HG02763 (cell line): ENCODE results near the gene HTT-AS.

Experiments
- ATAC-seq: cut with Tn5 transposase; IDR thresholded peaks from one replicate; pipeline ENCODE4 v1.9.1; 2021; ENCODE audit warnings: mild to moderate bottlenecking, moderate library complexity; ENCODE audit not compliant: unreplicated experiment

HTT-AS gene

GRCh38 chr4:3031357-3032082 lies 42.8 kb downstream of the HTT-AS start:
- ATAC-seq: no peak

- ATAC-seq: no peak
These were observed 43.6 kb downstream of the HTT-AS start for GRCh38 chr4:3030566-3031356.

GRCh38 chr4:3029464-3029863 lies 44.9 kb downstream of the HTT-AS start:
- ATAC-seq: no peak

GRCh38 chr4:3026540-3026939 lies 47.8 kb downstream of the HTT-AS start:
- ATAC-seq: no peak

GRCh38 chr4:3025881-3026280 lies 48.5 kb downstream of the HTT-AS start:
- no peak for ATAC-seq

GRCh38 chr4:3022651-3023050 lies 51.7 kb downstream of the HTT-AS start:
- no peak for ATAC-seq

GRCh38 chr4:3022112-3022511 lies 52.2 kb downstream of the HTT-AS start:
- no peak for ATAC-seq

GRCh38 chr4:3021627-3022026 lies 52.7 kb downstream of the HTT-AS start:
- ATAC-seq: no peak

GRCh38 chr4:3021127-3021526 lies 53.2 kb downstream of the HTT-AS start:
- no peak for ATAC-seq

- no peak for ATAC-seq
These were observed 55.0 kb downstream of the HTT-AS start for GRCh38 chr4:3019145-3019846.

- ATAC-seq: no peak
These were observed 56.8 kb downstream of the HTT-AS start for GRCh38 chr4:3017504-3017903.

- ATAC-seq: no peak
These were observed 57.4 kb downstream of the HTT-AS start for GRCh38 chr4:3016961-3017360.

GRCh38 chr4:3013839-3014350 lies 60.4 kb downstream of the HTT-AS start:
- ATAC-seq: peak; percentile 64
